A549 (cell line): ENCODE measurements around the gene SUPT5H.

Source experiments
- EP300 ChIP-seq, 2 experiments: fragments of >200 bp; sonication (Bioruptor Twin); formaldehyde crosslinking; IDR thresholded peaks; 2 replicates in 1 of 2; 3 replicates in 1 of 2; pipeline ENCODE4 v1.6.1; 2016 to 2017
- JUN ChIP-seq, 2 experiments: fragments of >200 bp; sonication (Bioruptor Twin); formaldehyde crosslinking; IDR thresholded peaks; 2 replicates in 1 of 2; 3 replicates in 1 of 2; pipeline ENCODE4 v1.6.1; 2016 to 2017
- NFE2L2 ChIP-seq: fragments of 150-350 bp; conservative IDR thresholded peaks from 2 replicates; pipeline ENCODE4 v1.6.1; 2014; ENCODE audit warnings: low read length
- POLR2A ChIP-seq: IDR thresholded peaks from 2 replicates; pipeline ENCODE4 v1.6.1; 2012; ENCODE audit warnings: mild to moderate bottlenecking, low read length
- RCOR1 ChIP-seq: fragments of 150-350 bp; IDR thresholded peaks from 2 replicates; pipeline ENCODE4 v1.6.1; 2014; ENCODE audit warnings: antibody characterized with exemption, low read length, low read depth
- TF ChIP-seq, protein P1 (sequence below): fragments of >200 bp; sonication (Bioruptor Twin); formaldehyde crosslinking; IDR thresholded peaks from 3 replicates; pipeline ENCODE4 v1.6.1; 2016
- TF ChIP-seq, protein P2 (sequence below): fragments of >200 bp; sonication (Bioruptor Twin); formaldehyde crosslinking; IDR thresholded peaks from 3 replicates; pipeline ENCODE4 v1.5.1; 2016

DNA sequence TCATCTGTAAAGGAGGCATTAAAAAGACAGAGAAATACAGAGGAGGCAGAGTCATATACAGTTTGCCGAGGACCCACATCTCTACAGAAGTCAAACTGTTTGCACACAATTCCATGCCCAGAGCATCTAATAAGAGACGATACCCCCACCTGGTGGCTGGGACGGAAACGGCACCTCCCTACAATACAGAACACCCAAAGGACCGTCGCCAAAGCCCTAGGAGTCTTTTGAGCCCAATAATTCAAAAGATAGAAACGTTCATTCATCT, 33.6 kb upstream of the SUPT5H start:
- TF ChIP-seq, protein P1, sequence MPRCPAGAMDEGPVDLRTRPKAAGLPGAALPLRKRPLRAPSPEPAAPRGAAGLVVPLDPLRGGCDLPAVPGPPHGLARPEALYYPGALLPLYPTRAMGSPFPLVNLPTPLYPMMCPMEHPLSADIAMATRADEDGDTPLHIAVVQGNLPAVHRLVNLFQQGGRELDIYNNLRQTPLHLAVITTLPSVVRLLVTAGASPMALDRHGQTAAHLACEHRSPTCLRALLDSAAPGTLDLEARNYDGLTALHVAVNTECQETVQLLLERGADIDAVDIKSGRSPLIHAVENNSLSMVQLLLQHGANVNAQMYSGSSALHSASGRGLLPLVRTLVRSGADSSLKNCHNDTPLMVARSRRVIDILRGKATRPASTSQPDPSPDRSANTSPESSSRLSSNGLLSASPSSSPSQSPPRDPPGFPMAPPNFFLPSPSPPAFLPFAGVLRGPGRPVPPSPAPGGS = no peak
- TF ChIP-seq NFE2L2 (no peak), POLR2A (no peak), JUN (IDR thresholded peaks at IDR 0.05) (no peak), EP300 (IDR thresholded peaks at IDR 0.05) (no peak), RCOR1 (no peak)
- TF ChIP-seq, protein P2, sequence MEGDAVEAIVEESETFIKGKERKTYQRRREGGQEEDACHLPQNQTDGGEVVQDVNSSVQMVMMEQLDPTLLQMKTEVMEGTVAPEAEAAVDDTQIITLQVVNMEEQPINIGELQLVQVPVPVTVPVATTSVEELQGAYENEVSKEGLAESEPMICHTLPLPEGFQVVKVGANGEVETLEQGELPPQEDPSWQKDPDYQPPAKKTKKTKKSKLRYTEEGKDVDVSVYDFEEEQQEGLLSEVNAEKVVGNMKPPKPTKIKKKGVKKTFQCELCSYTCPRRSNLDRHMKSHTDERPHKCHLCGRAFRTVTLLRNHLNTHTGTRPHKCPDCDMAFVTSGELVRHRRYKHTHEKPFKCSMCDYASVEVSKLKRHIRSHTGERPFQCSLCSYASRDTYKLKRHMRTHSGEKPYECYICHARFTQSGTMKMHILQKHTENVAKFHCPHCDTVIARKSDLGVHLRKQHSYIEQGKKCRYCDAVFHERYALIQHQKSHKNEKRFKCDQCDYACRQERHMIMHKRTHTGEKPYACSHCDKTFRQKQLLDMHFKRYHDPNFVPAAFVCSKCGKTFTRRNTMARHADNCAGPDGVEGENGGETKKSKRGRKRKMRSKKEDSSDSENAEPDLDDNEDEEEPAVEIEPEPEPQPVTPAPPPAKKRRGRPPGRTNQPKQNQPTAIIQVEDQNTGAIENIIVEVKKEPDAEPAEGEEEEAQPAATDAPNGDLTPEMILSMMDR = peak; percentile 100
